GM08714 (cell line): ENCODE results near the gene ARHGEF11.

Experiments used
- H3K4me3 ChIP-seq: fragments of 200-500 bp; sonication (Bioruptor generic); 2 replicates; pipeline ENCODE4 v1.5.1; 2014; ENCODE audit warnings: mild to moderate bottlenecking, low read length, inconsistent platforms
- ZNF274 ChIP-seq: IDR thresholded peaks from 2 replicates; pipeline ENCODE4 v1.6.1; 2012; ENCODE audit warnings: mild to moderate bottlenecking, low read depth, low read length

The ARHGEF11 gene

DNA sequence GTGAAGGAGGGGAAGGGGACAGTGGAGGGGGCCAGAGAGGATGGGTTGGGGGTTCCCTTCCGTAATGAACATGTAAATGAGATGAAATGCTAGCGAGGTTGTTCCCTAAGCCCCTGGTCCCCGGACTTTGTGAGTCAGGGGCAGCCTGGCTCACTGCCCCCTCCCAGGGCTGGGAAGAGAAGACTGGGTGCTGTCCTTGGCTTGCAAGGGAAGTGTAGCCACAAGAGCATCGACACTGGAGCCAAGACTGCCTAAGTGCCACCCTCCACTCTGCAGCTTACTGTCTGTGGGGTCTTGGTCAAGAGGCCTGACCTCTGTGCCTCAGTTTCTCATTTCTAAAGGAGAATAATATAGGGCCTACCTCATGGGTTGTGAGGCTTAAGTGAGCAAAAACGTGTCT is 151.5 kb downstream of the ARHGEF11 start:
- TF ChIP-seq ZNF274 = no peak
- H3K4me3 ChIP-seq = no peak overlapping the region

DNA sequence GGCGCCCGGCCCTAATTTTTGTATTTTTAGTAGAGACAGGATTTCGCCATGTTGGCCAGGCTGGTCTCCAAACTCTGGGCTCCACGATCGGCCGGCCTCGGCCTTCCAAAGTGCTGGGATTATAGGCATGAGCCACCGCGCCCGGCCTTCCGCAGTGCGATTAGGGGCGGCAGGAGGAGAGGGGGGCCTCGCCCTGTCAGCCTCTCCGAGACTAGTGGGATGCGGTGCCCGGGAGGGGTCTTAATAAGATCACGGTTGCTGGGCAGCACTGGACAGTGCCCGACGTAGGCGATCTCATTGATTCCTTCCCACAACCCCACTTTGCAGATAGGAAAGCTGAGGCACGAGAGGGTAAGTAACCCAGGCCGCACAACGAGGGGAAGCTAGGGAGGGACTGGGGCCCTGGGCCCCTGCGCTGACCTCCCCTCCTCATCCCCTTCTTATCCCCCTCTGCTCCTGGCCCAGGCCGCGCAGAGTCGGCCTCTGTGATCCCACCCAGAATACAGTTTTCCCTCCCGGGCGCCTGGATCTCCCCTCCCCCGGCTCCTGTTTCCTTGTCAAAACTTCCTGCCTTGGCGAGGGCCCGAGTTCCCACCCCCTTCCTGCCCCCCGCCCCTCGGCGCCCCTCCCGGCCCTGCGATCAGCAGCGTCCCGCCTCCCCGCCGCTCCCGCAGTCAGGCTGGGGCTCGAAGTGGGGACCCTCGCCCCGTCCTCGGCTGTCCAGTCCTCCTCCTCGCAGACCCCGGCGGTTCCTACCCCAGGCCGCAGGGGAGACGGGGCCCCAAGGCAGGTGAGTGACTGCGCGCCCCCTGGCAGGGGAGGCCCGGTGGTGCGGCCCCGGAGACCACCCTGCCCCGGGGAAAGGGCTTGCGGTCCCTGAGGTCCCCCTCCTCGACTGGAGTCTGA is 152.2 kb downstream of the ARHGEF11 start, which contains the start of gene PEAR1:
Gene PEAR1 (plus strand): TSS at position 671 of the 906 bp plus-strand sequence. CDS start 10,209 bp downstream, outside the sequence.
- no peak for TF ChIP-seq ZNF274
- H3K4me3 ChIP-seq = no peak within 1 kb of the TSS

DNA sequence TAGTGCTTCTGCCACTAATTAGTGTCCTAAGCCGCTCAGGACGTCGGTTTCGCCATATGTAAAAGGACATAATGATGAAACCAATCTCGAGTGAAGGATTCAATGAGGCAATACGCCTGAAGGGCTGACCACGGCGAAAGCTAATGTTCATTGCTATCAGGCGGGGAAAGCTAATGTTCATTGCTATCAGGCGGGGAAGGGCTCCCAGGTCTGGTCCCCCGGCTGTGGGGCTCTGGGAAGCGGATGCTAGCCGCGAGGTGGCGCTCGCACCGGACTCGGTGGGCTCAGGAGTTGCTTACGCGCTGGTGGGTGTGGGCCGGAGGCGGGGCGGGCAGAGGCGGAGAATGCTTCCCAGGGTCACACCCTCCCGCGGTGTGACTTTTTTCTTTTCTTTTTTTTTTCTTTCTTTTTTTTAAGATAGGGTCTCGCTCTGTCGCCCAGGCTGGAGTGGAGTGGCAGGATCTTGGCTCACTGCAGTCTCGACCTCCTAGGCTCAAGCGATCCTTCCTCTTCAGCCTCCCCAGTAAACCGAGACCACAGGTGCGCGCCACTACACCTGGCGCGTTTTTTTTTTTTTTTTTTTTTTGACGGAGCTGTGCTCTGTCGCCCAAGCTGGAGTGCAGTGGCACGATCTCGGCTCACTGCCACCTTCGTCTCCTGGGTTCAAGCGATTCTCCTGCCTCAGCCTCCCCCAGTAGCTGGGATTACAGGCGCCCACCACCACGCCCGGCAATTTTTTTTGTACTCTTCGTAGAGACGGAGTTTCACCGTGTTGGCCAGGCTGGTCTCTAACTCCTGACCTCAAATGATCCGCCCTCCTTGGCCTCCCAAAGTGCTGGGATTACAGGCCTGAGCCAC is 153.1 kb downstream of the ARHGEF11 start:
- TF ChIP-seq ZNF274 = no peak
- no peak overlapping the region for H3K4me3 ChIP-seq

DNA sequence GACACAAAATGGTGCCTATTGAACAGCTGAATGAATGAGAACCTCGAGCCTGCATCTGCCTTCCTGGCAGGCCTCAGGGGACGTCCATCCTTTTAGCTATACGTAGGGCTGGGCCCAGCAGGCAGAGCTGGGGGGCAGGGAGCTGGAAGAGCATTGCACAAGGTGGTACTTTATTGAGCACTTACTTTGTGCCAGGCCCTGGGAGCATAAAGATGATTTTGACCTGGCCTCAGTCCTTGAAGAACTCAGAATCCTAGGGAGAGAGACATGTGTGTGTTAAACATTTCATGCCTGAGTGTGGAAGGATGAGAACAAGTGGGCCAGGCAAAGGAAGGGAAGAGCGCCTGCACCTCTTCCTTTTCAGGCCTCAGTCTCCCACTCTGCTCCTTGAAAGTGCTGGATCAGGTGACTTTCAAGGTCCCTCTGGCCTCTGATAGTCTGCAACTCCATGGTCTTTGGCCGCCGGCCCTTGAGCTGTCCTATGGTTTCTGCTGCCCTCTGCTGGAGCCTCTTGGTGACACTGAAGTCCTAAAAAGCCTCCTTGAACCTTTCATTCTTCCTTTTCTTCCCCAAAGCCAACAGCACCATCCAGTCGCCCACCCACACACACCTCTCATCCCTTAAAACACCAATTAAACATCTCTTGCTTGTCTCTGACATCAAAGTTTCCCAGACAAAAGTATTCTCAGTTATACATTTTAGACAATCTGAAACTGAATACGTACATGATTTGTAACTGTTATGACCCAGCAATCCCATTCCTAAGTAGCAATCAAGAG is 155.6 kb downstream of the ARHGEF11 start:
- TF ChIP-seq ZNF274 = no peak
- H3K4me3 ChIP-seq = no peak overlapping the region

DNA sequence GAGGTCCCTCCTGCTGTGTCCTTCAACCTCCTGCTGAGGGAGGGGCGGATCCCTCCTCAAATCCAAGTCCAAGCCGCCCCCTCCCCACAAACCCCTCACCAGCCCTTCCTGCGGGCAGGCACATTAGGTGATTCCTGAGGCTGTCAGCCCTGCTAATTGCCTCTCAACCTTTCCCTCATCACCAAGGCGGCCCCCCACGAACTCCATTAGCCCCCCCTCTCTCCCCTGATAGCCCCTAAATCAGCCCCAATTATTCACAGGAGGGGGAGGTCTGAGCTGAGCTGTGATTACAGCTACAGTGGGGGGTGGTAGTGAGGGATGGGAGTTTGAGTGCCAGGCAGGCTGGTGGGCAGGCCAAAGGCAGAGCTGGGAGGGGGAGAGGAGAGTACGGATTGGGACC is 157.8 kb downstream of the ARHGEF11 start:
- TF ChIP-seq ZNF274 = no peak
- no peak overlapping the region for H3K4me3 ChIP-seq

DNA sequence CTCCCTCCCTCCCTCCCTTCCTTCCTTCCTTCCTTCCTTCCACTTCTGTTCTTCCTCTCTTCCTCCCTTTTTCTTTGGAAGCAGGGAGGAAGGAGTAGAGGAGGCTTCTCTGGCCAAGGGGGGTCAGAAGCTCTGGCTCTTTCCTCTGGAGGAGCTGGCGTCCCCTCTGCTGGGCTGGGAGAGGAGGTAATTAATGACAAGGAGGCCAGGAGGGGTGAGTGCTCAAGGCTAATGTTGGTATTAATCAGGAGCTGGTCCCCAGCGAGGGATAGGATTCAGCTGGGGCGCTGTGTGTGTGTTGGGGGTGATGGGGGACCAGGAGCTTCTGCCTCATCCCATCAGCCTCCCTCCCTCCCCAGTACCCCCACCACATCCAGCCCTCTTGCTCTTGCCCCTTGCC is 158.2 kb downstream of the ARHGEF11 start:
- no peak overlapping the region for H3K4me3 ChIP-seq
- no peak for TF ChIP-seq ZNF274

DNA sequence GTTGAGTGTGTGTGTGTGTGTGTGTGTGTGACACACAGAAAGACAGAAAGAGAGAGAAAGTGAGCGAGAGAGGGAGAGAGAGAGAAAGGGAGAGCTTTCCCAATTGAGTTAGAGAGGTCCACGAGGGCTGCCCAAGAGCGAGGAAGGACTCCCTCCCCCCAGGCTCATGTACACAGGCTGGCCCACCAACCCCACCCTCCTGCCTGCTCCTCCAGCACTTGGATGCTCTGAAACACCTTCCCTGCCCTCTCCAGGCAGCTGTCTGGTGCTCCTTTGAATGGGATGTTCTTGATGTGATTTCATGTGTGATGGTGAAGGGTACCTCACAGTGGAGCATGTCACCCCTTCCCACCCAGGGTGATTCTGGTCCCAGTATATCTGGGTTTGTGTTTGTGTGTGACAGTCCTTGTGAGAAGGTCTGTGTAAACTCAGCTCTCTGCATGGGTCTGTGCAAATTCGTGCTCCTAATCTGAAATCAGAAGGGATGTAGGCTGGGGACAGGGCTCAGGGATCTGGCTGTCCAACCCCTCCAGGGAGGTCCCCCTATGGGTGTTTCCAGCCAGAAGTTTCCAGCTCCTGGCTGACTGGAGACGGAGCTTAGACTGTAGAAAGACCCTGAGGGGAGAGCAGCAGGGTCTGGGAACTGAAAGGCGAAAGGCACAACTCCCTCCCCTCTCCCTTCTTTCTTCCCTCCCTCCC is 158.8 kb downstream of the ARHGEF11 start:
- H3K4me3 ChIP-seq = no peak overlapping the region
- TF ChIP-seq ZNF274 = no peak

DNA sequence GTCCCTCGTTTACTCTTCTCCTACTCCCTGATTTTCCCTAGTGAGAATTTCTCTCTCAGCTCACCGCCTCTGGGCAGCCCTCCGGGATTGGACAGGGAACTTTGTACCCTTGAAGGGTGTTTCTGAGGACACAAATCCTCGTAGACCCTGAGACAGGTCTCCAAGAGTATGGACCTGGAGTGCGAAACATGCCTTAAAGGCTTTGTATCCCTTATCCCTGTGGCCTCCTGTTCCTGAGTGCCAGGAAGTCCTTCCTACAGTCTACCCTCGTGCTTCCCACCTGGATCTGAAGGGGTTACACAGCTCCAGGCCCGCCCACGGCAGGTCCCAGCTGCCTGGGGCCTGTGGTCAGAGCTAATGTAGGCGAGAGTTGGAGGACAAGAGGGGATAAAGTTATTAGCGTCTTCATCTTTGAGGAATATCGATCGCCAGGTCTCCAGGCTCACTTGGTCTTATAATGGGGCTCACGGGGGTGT is 159.6 kb downstream of the ARHGEF11 start:
- no peak for TF ChIP-seq ZNF274
- no peak overlapping the region for H3K4me3 ChIP-seq

DNA sequence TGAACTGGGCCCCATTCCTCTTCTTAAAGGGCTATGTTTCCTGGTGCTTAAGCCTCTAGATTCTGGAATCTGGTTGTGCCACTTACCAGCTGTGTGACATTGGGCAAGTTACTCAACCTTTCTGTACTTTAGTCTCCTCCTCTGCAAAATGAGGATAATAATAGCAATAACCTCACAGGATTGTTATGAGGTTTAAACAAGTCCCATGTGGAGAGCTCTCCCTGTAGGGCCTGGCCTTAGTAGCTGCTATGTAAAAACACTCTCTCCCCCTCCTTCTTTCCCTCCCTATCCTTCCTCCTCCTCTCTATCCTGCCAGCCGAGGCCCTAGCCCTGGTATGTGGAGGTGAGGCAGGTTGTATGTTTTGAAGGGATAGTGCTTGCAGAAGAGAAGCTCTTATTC is 160.2 kb downstream of the ARHGEF11 start:
- TF ChIP-seq ZNF274 = no peak
- H3K4me3 ChIP-seq = no peak overlapping the region
